ELF-1 (cell line): ENCODE data around the gene SCUBE1.

Experiments
- DNase-seq: peaks from one replicate; pipeline ENCODE4 v3.0.0-alpha.2; 2016; ENCODE audit warnings: low read depth, low spot score

The SCUBE1 gene

GRCh38 chr22:43279867-43280522 lies 63.2 kb downstream of the SCUBE1 start:
- no peak for DNase-seq

- no peak for DNase-seq
Observed at GRCh38 chr22:43277987-43278601, 65.1 kb downstream of the SCUBE1 start.

DNA sequence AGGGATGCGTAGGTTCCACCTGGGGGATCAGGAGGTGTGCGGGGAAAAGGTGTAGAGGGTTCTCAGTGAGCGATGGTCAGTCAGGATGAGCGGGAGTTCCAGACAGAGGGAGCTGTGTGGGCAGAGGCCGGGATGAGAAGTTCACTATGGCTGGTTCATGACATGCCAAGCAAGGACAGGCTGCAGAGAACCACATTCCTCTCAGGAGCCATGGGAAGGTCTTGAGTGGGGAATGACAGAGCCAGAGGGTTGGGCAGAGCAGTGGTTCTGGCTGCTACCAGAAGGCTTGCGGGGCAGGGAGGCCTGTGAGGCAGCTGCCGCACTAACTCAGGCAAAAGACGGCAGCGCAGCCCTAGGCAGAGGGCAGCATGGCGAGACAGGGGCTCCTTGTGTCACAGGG lies 66.1 kb downstream of the SCUBE1 start:
- DNase-seq: no peak

GRCh38 chr22:43276321-43276720 lies 66.9 kb downstream of the SCUBE1 start:
- peak; percentile 55 for DNase-seq

GRCh38 chr22:43275545-43276317 lies 67.4 kb downstream of the SCUBE1 start:
- DNase-seq: peak; percentile 58

GRCh38 chr22:43274595-43275240 lies 68.5 kb downstream of the SCUBE1 start:
- peak; percentile 75 for DNase-seq

- peak; percentile 85 for DNase-seq
Observed at GRCh38 chr22:43273902-43274484, 69.2 kb downstream of the SCUBE1 start.

DNA sequence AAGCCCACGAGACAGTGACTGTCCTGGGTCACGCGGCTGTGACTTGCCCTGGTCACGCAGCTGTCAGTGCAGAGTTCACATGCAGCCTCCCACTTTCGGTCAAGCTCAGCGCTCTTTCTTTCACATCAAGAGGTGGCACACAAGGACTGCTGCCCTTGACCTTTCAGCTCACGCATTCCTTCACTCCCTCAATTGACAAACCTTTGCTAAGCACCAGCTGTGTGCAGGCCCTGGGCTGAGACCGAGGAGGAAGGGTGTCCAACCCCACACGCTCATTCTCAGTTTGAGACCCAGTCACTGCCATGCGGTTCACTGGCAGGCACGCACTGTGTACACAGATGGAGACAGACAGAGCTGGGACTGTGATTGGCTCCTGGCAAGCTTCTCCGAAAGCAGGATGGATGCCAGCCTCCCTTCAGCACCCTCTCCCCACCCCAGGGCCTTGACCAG lies 70.3 kb downstream of the SCUBE1 start:
- no peak for DNase-seq

DNA sequence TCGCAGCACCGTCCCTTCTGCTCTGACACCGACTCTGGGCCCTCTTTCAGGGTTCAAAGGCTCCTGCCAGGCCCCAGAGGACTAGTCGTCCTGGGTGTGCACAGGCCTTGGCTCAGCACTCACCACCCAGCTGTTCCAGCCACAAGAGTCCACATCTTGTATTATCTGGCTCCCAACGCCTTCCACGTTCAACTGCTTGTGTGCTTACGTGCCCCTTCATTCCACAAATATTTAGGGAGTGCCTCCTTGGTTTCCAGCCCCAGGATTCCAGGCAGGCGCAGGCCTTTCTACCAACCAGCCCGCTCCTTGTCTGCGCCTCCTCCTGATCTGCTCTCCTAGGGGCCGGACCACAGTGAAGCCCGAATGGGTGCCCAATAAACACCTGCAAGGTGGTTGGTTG lies 70.9 kb downstream of the SCUBE1 start:
- no peak for DNase-seq

DNA sequence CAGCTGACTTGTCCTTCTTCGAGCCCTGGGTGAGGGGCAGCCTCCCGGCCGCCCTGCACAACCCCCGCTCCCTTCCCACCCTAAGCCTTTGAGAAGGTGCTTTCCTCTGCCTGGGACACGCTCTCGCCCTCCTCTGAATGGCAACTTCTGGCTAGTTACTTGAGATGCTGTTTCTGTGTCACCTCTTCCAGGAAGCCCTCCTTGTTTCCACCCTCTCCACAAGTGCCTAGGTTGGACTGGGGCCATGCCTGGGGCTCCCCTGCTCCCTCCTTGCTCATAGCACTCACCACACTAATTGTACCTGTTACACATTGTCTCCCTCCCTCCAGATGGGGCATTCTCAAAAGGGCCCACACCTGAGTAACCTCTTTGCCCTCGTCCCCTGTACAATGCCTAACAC lies 72.2 kb downstream of the SCUBE1 start:
- no peak for DNase-seq

GRCh38 chr22:43270314-43270908 lies 72.8 kb downstream of the SCUBE1 start:
- DNase-seq: peak; percentile 93

DNA sequence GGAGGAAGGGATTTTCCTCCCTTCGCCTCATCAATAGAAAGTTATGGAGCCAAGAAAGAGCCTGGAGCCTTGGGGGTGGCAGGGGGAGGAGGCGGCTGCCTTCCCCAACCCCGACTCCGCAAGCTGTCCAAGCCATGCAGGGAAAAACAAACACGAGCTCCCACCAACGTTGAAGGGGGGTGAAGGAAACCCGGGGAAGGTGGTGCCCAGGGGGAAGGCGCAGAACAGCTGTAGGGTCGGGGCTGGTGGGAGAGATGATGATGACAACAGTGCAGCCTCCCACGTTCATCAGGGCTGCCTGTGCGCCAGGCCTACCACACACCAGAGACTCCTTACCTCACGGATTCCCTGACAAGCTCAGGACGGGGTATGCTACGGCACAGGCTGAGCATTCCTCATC lies 73.5 kb downstream of the SCUBE1 start:
- no peak for DNase-seq

GRCh38 chr22:43269246-43269645 lies 73.9 kb downstream of the SCUBE1 start:
- no peak for DNase-seq

- DNase-seq: no peak
Observed at GRCh38 chr22:43267981-43268660, 75.1 kb downstream of the SCUBE1 start.

GRCh38 chr22:43267332-43267980 lies 75.7 kb downstream of the SCUBE1 start:
- DNase-seq: no peak

DNA sequence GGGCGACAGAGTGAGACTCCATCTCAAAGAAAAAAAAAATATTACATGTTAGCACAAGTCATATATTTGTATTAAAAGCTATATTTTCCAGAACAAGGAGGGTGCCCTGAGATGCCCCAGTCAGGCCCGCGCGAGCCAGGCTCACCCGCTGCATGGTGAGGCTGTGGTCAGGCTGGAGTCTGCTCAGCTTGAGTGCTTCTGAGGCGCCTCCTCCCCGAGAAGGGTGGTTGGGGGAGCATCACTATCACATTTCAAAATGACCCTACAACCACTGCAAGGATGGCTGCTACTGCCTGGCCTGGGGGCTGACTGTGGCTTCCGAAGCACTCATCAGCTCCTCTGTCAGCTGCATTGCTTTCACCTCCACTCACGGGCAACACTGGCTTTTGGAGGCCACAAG lies 77.1 kb downstream of the SCUBE1 start:
- DNase-seq: no peak

GRCh38 chr22:43263645-43264514 lies 79.3 kb downstream of the SCUBE1 start:
- no peak for DNase-seq

DNA sequence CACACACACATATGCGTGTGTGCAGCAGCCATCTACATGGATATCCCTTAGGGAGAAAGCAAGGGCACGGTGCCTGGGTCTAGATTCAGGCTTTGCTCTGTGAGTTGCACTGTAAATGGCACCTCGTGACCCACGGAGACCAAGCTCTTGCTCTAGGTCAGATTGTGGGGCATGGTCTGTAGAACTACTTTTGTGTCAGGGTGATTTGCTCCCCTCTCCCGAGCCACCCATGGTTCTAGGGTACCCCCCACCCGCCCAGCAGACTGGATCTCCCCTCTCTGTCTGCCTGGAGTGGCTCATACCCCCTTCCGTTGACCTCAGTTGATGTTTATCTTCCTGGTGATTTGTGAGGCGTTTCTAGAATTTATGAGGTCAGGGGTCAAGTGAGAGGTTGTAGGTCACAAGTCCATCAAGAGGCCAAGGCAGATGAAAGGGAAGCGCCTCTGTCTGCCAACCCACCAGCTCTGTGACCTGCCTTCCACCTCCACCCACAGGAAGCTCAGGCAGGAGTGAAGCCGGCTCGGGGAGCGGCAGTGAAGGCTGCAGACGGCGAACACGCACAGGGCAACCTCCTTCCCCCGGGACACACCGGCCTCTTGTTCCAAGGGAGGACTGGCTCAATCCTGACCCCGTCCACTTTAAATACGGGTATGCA lies 80.1 kb downstream of the SCUBE1 start:
- peak; percentile 29 for DNase-seq
